Activated naive CD8-positive, alpha-beta T cell treated with anti-CD3 and anti-CD28 coated beads, Interleukin-2, amount 50 U/mL, for 16 hours (primary cell): ENCODE measurements around the gene GTPBP8.
A peak's percentile ranks its signal among the peaks of the same experiment; 100 is the strongest.

Experiments used
- DNase-seq: peaks from one replicate; pipeline ENCODE4 v3.0.0-alpha.2; 2020; ENCODE audit warnings: low read depth, low spot score

Gene GTPBP8

GRCh38 chr3:112990672-112991602 lies at the start of gene GTPBP8:
TSS of gene GTPBP8 (plus strand) at chr3:112990984. CDS start at chr3:112991000, 16 bp downstream.
- peak; percentile 67 for DNase-seq

- DNase-seq = no peak
These were observed 42.4 kb upstream of the GTPBP8 start for GRCh38 chr3:112948346-112948838.

- DNase-seq = no peak
These were observed 34.4 kb upstream of the GTPBP8 start for GRCh38 chr3:112956351-112956750.

GRCh38 chr3:112958811-112959560 lies 31.8 kb upstream of the GTPBP8 start:
- no peak for DNase-seq

GRCh38 chr3:112963683-112964082 lies 27.1 kb upstream of the GTPBP8 start:
- no peak for DNase-seq

GRCh38 chr3:112965656-112966055 lies 25.1 kb upstream of the GTPBP8 start:
- no peak for DNase-seq

DNA sequence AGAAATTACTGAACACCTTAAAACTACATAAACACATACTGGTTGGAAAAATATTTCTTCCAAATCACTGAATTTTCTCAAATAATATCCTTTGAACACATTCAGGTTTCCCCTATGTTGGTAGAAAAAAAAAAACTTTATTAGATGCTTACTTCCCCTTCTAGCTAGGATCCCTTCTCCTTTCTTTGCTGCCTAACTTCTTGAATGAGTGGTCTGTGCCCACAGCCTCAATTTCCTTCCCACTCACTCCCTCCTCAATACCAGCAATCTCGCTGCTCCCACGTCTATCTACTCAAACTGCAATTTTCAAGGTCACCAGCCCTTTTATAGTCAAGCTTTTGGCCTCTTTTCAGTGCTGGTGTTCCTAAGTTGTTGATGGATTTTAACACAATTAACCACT lies 24.2 kb upstream of the GTPBP8 start:
- DNase-seq = no peak

DNA sequence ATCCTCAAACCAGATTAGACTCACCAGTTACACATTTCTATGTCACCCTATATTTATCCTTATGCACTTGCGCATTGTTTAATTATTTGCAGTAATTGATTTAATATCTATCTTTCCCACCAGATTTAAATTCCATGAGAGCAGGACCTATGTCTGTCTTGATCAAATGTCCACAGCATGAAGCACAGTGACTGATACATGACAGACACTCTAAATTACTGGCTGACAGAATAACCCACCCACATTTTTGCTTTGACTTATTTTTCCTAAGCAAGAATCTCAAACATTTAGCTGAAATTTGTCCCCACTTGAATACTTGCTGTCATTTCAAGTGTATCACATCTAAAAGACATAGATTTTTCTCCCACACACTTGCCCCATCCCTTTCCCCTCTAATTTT lies 23.4 kb upstream of the GTPBP8 start:
- no peak for DNase-seq

- no peak for DNase-seq
These were observed 23.0 kb upstream of the GTPBP8 start for GRCh38 chr3:112967828-112968227.

GRCh38 chr3:112972158-112972557 lies 18.6 kb upstream of the GTPBP8 start:
- DNase-seq = no peak

DNA sequence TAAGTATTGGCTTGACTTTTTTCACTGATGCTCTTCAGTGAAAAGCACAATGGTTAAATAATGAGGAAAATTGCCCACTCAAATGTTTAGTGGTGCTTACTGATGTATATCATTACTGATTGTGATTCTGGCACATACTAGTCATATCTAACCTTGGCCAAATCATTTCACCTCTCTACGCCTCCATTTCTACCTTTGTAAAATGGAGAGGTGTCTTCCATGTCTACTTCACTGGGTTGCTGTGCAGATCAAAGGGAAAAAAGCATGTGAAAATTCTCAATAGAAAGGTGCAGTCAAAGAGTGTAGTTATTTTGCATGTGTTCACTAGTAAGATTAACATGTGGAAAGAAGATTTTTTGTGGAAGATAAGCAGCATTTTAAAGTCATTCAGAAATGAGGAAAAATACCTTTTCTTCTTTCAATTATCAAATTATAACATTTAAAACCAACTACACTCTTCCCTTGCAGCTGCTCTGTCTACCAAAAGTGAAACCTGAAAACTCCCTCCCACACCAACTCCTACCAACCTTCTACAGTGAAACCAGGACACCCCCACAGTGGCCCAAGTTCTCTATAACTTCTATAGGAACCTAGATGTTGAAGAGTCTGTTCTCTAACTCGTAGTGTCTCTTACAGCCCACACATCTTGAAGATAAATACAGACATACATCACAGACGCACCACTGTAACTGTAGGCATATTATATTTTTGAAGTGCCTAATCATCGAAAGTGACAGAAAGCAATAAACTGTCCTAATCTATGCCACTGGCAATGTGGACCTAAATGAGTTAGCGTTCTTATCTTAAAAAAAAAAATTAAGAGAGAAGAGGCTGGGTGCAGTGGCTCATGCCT lies 17.2 kb upstream of the GTPBP8 start:
- DNase-seq = peak; percentile 27

DNA sequence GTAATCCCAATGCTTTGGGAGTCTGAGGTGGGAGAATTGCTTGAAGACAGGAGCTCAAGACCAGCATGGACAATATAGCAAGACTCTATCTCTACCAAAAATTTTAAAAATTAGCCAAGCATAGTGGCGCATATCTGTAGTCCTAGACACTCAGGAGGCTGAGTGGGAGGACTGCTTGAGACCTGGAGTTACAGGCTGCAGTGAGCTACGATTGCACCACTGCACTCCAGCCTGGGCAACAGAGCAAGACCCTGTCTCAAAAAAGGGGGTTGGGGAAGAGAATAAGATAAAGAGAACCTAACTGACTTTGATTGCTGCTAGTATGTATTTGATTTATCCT lies 16.6 kb upstream of the GTPBP8 start:
- DNase-seq = no peak

DNA sequence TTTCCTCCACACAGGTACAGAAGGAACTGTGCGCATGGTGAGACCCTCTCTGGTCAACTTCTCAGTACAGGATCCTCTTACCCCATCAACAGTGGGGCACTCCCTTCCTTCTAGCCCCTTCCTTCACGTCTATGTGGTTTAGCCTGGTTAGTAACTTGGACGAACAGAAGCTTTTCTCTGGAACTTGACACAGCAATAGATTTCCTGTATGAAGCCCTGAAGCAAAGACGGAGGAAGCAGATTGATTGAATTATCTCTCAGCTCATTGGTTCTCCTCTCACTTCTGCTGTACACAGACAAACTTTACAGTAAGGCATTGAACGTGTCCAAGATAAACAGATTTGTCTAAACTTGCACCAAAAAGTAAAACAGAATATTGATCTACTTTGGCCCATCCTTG lies 15.9 kb upstream of the GTPBP8 start, which contains the start of gene CD200R1:
CD200R1 (minus strand) TSS at position 210 of the 400 bp plus-strand sequence. CDS start 246 bp downstream, outside the sequence.
- no peak for DNase-seq

DNA sequence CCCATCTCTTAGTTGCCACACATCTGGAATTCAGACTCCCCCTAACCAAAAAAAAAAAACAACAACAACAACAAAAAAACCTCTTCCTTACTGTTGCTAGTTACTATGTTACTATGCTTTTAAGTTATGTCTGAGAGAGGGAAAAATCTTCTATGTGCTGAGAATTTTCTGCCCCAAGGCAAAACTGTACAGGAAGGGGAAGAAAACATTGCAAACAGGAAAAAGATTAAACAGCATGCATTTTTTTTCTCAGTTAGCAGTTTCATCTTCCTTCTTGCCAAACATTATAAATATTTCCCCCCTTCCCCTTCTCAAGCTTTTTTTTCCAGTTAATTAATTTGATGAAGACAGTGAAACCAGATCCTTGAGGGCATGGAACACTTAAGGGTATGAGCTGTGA lies 14.8 kb upstream of the GTPBP8 start:
- DNase-seq = no peak

- DNase-seq = no peak
These were observed 13.8 kb upstream of the GTPBP8 start for GRCh38 chr3:112976953-112977352.

- no peak for DNase-seq
These were observed 11.4 kb upstream of the GTPBP8 start for GRCh38 chr3:112979244-112979832.

GRCh38 chr3:112980080-112980479 lies 10.7 kb upstream of the GTPBP8 start:
- DNase-seq = no peak

DNA sequence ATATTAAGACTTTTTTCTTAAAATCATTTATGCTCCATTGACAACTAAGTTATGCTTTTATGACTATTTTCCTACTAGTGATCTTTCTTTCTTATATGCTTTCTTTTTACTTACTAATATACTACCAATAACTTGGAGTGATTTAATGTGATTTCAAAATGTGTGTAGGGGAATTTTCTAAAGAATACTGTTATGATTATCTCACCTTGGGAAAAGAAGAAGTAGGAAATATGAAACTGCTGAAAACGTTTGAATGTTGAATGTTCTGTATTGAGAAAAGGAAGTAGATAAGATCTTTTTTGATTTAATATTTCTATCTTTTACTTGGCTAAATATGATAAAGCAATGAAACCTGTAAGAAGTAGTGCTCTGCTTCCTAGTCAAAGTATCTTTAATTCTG lies 8.1 kb upstream of the GTPBP8 start:
- DNase-seq = no peak

- no peak for DNase-seq
These were observed 6.3 kb upstream of the GTPBP8 start for GRCh38 chr3:112984485-112984884.

DNA sequence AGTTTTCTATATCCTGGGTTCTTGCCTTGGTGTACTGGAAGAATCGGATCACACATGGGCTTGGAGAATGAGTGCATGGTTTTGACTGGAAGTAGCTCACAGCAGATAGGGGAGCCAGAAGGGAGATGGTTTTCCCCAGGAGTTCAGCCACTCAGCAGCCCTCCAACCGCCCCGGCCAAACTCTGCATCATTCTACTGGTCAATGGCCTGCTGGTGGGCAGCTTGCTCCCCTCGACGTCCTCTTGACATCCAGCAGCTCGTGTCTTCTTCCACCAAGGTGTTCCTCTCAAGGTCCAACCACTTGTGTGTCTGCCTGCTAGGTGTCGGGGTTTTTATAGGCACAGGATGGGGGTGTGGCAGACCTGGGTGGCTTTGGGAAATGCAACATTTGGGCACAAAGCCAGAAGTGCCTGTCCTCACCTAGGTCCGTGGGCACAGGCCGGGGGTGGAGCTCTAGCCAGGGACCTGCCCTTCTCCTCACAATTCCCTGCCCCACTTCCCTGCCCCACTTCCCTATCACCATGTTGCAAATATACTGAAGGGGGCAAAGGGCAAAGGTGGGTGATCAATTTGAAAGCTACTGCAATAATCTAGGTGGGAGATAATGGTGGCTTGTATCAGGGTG lies 3.0 kb upstream of the GTPBP8 start:
- no peak for DNase-seq

- DNase-seq = no peak
These were observed 5.0 kb downstream of the GTPBP8 start for GRCh38 chr3:112995800-112996199.
